CD4-positive, alpha-beta T cell treated with Interferon gamma for 1 hour (primary cell): ENCODE measurements around the gene EFCAB5.
"Not testable (repeated sequence)": the region's sequence is repeated elsewhere in the genome, so short reads cannot be mapped to it uniquely, and the experiment has no call there.

Source experiments
- DNase-seq: peaks from one replicate; pipeline ENCODE4 v3.0.0-alpha.2; 2020

EFCAB5 gene

GRCh38 chr17:30103921-30104320, 162.5 kb downstream of the EFCAB5 start:
- no peak for DNase-seq

GRCh38 chr17:30104575-30105339, 163.3 kb downstream of the EFCAB5 start:
- peak; percentile 82 for DNase-seq

GRCh38 chr17:30112794-30113193, 171.4 kb downstream of the EFCAB5 start:
- DNase-seq, result no peak

GRCh38 chr17:30113213-30113612, 171.8 kb downstream of the EFCAB5 start:
- DNase-seq, result no peak

- DNase-seq, result no peak
Measured at GRCh38 chr17:30116345-30116660, 174.9 kb downstream of the EFCAB5 start.

- DNase-seq, result peak; percentile 92
Measured at GRCh38 chr17:30116661-30117551, 175.5 kb downstream of the EFCAB5 start, which contains the start of gene NSRP1. TSS of gene NSRP1 (plus strand) at chr17:30116816. CDS start at chr17:30116844, 28 bp downstream.

GRCh38 chr17:30117675-30118081, 176.2 kb downstream of the EFCAB5 start:
- DNase-seq, result no peak

GRCh38 chr17:30118635-30119034, 177.2 kb downstream of the EFCAB5 start:
- not testable (repeated sequence) for DNase-seq

GRCh38 chr17:30124273-30124796, 182.9 kb downstream of the EFCAB5 start:
- DNase-seq, result no peak

GRCh38 chr17:30130121-30130520, 188.7 kb downstream of the EFCAB5 start:
- DNase-seq, result no peak

- DNase-seq, result no peak
Measured at GRCh38 chr17:30132615-30133014, 191.2 kb downstream of the EFCAB5 start.

- DNase-seq, result no peak
Measured at GRCh38 chr17:30133197-30133596, 191.8 kb downstream of the EFCAB5 start.

GRCh38 chr17:30134551-30134950, 193.1 kb downstream of the EFCAB5 start:
- no peak for DNase-seq

- DNase-seq, result no peak
Measured at GRCh38 chr17:30137158-30137557, 195.7 kb downstream of the EFCAB5 start.

- DNase-seq, result not testable (repeated sequence)
Measured at GRCh38 chr17:30147860-30148259, 206.4 kb downstream of the EFCAB5 start.

GRCh38 chr17:30148376-30148775, 206.9 kb downstream of the EFCAB5 start:
- no peak for DNase-seq

GRCh38 chr17:30151471-30151870, 210.0 kb downstream of the EFCAB5 start:
- no peak for DNase-seq

GRCh38 chr17:30153463-30153862, 212.0 kb downstream of the EFCAB5 start:
- DNase-seq, result no peak

- DNase-seq, result no peak
Measured at GRCh38 chr17:30155389-30155788, 214.0 kb downstream of the EFCAB5 start.
